Activated CD4-positive, alpha-beta memory T cell treated with anti-CD3 and anti-CD28 coated beads, Interleukin-2, amount 10 ng/mL, durations not matched to agents 7 days and 5 days (primary cell): ENCODE results near the gene SORBS2. TPM values are rescaled to one million over a fixed set of nuclear protein-coding genes. Genes with fewer than 3 reads are reported as not detected.

ENCODE experiments used
- CTCF ChIA-PET: fragments of 350-600 bp; sonication (Branson Sonifier 250); formaldehyde crosslinking; loops from one replicate; lab custom pipeline; 2021; ENCODE audit warnings: antibody characterized with exemption, inconsistent platforms; lab: Charles Lee
- POLR2A ChIA-PET: fragments of 350-600 bp; sonication (Branson Sonifier 250); formaldehyde crosslinking; loops from one replicate; lab custom pipeline; 2021; ENCODE audit warnings: antibody characterized with exemption; lab: Charles Lee
- DNase-seq: peaks from one replicate; pipeline ENCODE4 v3.0.0-alpha.2; 2020
- H3K27ac Mint-ChIP-seq: one replicate; pipeline ENCODE4 v1.8.0; 2021; ENCODE audit warnings: mild to moderate bottlenecking, mixed read lengths
- H3K27me3 Mint-ChIP-seq: one replicate; pipeline ENCODE4 v1.8.0; 2021; ENCODE audit warnings: mixed read lengths
- H3K36me3 Mint-ChIP-seq: one replicate; pipeline ENCODE4 v1.8.0; 2021; ENCODE audit warnings: low read depth, mixed read lengths
- H3K4me1 Mint-ChIP-seq: one replicate; pipeline ENCODE4 v1.8.0; 2021; ENCODE audit warnings: mixed read lengths
- H3K4me3 Mint-ChIP-seq: one replicate; pipeline ENCODE4 v1.8.0; 2021; ENCODE audit warnings: mild to moderate bottlenecking, mixed read lengths
- H3K9me3 Mint-ChIP-seq: one replicate; pipeline ENCODE4 v1.8.0; 2021; ENCODE audit warnings: mixed read lengths
- total RNA-seq, 2 experiments: library from RNA; stranded (reverse); gene quantifications; one replicate each; pipeline ENCODE4 v1.2.3, GENCODE V29; 2021

Gene SORBS2
- total RNA-seq, 2 experiments from 2014 or later: not detected

DNA sequence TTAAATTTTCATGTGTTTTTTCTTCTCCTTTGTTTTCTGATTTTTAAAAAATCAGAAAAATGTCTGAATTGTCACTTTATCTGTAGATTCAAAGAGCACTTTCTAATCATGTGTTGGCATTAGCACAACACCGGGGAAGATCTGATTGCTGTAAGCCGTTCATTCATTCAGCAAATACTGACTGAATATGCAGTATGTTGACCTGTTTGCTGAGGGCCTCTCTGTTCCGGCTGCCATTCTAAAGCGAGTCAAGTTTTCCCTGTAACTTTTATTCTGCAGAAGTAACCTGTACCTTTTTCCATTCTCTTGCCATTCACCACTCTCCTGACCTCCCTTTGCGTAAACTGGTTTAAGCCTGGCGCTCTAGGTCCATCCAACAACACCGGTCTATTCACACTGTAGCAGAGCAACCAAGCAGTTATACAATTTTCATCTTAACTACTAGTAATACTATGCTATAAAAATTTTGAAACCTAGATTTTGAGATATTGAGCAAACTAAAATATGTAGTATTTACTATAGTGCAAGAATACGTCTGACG, 6.7 kb downstream of the SORBS2 start:
- Mint-ChIP-seq H3K4me1 (no peaks in the 10 kb centered on the region), H3K27me3 (peaks cover 3% of the 10 kb centered on the region), H3K36me3 (no peaks in the 10 kb centered on the region), H3K4me3 (no peak overlapping the region), H3K27ac (no peak overlapping the region), H3K9me3 (no peaks in the 10 kb centered on the region)
- POLR2A ChIA-PET: no interaction called here
- DNase-seq: no peak
- CTCF ChIA-PET: no interaction called here

DNA sequence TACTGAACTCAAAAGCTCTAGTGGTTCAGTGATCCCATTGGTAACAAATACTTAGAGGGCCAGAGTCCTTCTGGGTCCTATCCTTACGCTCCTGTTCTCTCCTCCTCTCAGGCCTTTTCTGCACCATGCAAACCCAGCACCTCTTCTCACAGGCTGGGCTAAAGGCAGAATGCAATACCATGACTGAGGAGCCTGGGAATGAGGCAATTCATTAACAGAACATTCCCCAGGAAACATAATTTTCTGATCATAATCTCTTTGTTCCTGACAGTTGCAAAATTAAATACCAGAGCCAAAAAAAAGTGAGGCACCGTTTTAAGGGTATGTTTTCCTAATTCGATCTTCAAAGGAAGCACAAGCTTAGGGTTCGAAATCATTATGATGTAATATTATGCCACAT, 9.0 kb downstream of the SORBS2 start:
- no peak overlapping the region for H3K4me3 Mint-ChIP-seq
- CTCF ChIA-PET: no interaction called here
- DNase-seq: no peak
- H3K36me3 Mint-ChIP-seq: no peaks in the 10 kb centered on the region
- no peaks in the 10 kb centered on the region for H3K4me1 Mint-ChIP-seq
- POLR2A ChIA-PET: no interaction called here
- H3K9me3 Mint-ChIP-seq: no peaks in the 10 kb centered on the region
- H3K27me3 Mint-ChIP-seq: no peaks in the 10 kb centered on the region
- H3K27ac Mint-ChIP-seq: no peak overlapping the region

DNA sequence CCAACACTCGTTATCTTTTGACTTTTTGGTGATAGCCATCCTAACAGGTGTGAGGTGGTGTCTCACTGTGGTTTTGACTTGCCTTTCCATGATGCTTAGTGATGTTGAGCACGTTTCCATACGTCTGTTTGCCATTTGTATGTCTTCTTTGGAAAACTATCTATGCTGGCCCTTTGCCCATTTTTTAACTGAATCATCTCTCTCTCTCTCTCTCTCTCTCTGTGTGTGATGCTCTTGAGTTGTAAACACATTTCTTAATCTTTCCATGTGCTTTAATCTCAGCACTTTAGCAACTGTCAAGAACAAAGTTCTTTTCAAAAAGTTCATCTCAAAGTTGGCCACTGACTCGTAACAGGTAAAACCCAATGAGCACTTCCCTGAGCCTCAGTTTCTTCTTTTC, 10.5 kb downstream of the SORBS2 start:
- H3K4me1 Mint-ChIP-seq: no peaks in the 10 kb centered on the region
- no peak for DNase-seq
- H3K9me3 Mint-ChIP-seq: no peaks in the 10 kb centered on the region
- no peaks in the 10 kb centered on the region for H3K36me3 Mint-ChIP-seq
- ChIA-PET POLR2A (no interaction called here), CTCF (no interaction called here)
- H3K27ac Mint-ChIP-seq: no peak overlapping the region
- H3K4me3 Mint-ChIP-seq: no peak overlapping the region
- H3K27me3 Mint-ChIP-seq: no peaks in the 10 kb centered on the region

GRCh38 chr4:185800266-185800945, 11.6 kb downstream of the SORBS2 start:
- H3K4me1 Mint-ChIP-seq: no peaks in the 10 kb centered on the region
- H3K4me3 Mint-ChIP-seq: no peak overlapping the region
- no peak for DNase-seq
- ChIA-PET CTCF (no interaction called here), POLR2A (no interaction called here)
- no peak overlapping the region for H3K27ac Mint-ChIP-seq
- no peaks in the 10 kb centered on the region for H3K9me3 Mint-ChIP-seq
- no peaks in the 10 kb centered on the region for H3K36me3 Mint-ChIP-seq
- H3K27me3 Mint-ChIP-seq: no peaks in the 10 kb centered on the region

- POLR2A ChIA-PET: no interaction called here
- Mint-ChIP-seq H3K4me3 (no peak overlapping the region), H3K27me3 (no peaks in the 10 kb centered on the region), H3K4me1 (no peaks in the 10 kb centered on the region), H3K9me3 (no peaks in the 10 kb centered on the region), H3K27ac (no peak overlapping the region), H3K36me3 (no peaks in the 10 kb centered on the region)
- no peak for DNase-seq
- CTCF ChIA-PET: no interaction called here
These were observed 12.6 kb downstream of the SORBS2 start for GRCh38 chr4:185799442-185799841.

DNA sequence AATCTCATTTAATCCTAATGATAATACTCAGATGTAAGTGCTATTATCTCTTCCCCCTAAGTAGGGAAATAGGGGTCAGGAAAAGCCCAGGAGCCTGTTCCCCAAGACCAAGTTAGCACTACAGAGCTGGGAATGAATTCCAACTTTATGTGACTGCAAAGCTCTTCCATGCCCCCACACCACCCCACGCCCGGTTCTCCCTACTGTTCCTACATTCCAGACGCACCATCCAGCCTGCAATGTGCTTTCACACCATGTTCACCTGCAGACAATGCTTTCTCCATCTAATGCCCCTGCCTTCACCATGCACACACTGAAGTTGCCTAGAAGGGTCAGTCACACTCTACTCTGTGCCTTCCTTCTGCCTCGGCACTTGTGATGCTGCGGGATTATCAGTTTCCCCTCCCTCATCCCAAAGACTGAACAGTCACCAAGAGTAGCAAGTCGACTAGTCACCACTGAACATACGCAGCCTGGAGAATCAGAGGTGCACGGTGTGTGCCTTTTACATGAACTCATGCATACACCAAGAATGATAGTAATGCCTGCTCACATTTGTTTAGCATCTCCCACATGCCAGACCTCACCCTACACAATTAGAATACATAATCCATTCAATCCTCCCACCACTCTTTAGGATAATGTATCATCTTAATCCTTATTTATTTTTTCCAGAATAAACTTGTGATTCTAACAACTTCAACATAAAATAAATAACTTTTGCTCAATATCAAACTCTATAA, 14.2 kb downstream of the SORBS2 start:
- Mint-ChIP-seq H3K4me1 (no peaks in the 10 kb centered on the region), H3K27ac (no peak overlapping the region), H3K36me3 (no peaks in the 10 kb centered on the region), H3K9me3 (no peaks in the 10 kb centered on the region), H3K27me3 (no peaks in the 10 kb centered on the region), H3K4me3 (no peak overlapping the region)
- ChIA-PET CTCF (no interaction called here), POLR2A (no interaction called here)
- DNase-seq: no peak

GRCh38 chr4:185797018-185797417, 15.0 kb downstream of the SORBS2 start:
- Mint-ChIP-seq H3K27me3 (no peaks in the 10 kb centered on the region), H3K4me3 (no peak overlapping the region), H3K4me1 (no peaks in the 10 kb centered on the region), H3K27ac (no peak overlapping the region), H3K36me3 (no peaks in the 10 kb centered on the region), H3K9me3 (no peaks in the 10 kb centered on the region)
- DNase-seq: no peak
- ChIA-PET CTCF (no interaction called here), POLR2A (no interaction called here)

- no peaks in the 10 kb centered on the region for H3K4me1 Mint-ChIP-seq
- no peaks in the 10 kb centered on the region for H3K36me3 Mint-ChIP-seq
- POLR2A ChIA-PET: no interaction called here
- H3K4me3 Mint-ChIP-seq: no peak overlapping the region
- H3K27ac Mint-ChIP-seq: no peak overlapping the region
- H3K27me3 Mint-ChIP-seq: no peaks in the 10 kb centered on the region
- CTCF ChIA-PET: no interaction called here
- DNase-seq: no peak
- H3K9me3 Mint-ChIP-seq: no peaks in the 10 kb centered on the region
These were observed 15.8 kb downstream of the SORBS2 start for GRCh38 chr4:185796176-185796575.

GRCh38 chr4:185794637-185795036, 17.4 kb downstream of the SORBS2 start:
- H3K4me1 Mint-ChIP-seq: no peaks in the 10 kb centered on the region
- CTCF ChIA-PET: no interaction called here
- no peaks in the 10 kb centered on the region for H3K27me3 Mint-ChIP-seq
- no peaks in the 10 kb centered on the region for H3K36me3 Mint-ChIP-seq
- no peak overlapping the region for H3K27ac Mint-ChIP-seq
- no peak for DNase-seq
- H3K4me3 Mint-ChIP-seq: no peak overlapping the region
- H3K9me3 Mint-ChIP-seq: no peaks in the 10 kb centered on the region
- POLR2A ChIA-PET: no interaction called here

- CTCF ChIA-PET: no interaction called here
- Mint-ChIP-seq H3K4me1 (no peaks in the 10 kb centered on the region), H3K9me3 (no peaks in the 10 kb centered on the region), H3K27ac (no peak overlapping the region), H3K4me3 (no peak overlapping the region), H3K36me3 (no peaks in the 10 kb centered on the region), H3K27me3 (no peaks in the 10 kb centered on the region)
- POLR2A ChIA-PET: no interaction called here
- no peak for DNase-seq
These were observed 18.3 kb downstream of the SORBS2 start for GRCh38 chr4:185793716-185794115.

- no peaks in the 10 kb centered on the region for H3K9me3 Mint-ChIP-seq
- no peaks in the 10 kb centered on the region for H3K4me1 Mint-ChIP-seq
- H3K4me3 Mint-ChIP-seq: no peak overlapping the region
- H3K27me3 Mint-ChIP-seq: no peaks in the 10 kb centered on the region
- no peak overlapping the region for H3K27ac Mint-ChIP-seq
- ChIA-PET CTCF (no interaction called here), POLR2A (no interaction called here)
- no peaks in the 10 kb centered on the region for H3K36me3 Mint-ChIP-seq
- no peak for DNase-seq
These were observed 18.9 kb downstream of the SORBS2 start for GRCh38 chr4:185793116-185793485.

GRCh38 chr4:185792384-185793115, 19.4 kb downstream of the SORBS2 start:
- Mint-ChIP-seq H3K9me3 (no peaks in the 10 kb centered on the region), H3K4me3 (no peak overlapping the region), H3K27me3 (no peaks in the 10 kb centered on the region), H3K36me3 (no peaks in the 10 kb centered on the region), H3K4me1 (no peaks in the 10 kb centered on the region), H3K27ac (no peak overlapping the region)
- ChIA-PET CTCF (no interaction called here), POLR2A (no interaction called here)
- DNase-seq: no peak

- Mint-ChIP-seq H3K27ac (no peak overlapping the region), H3K4me1 (no peaks in the 10 kb centered on the region), H3K36me3 (no peaks in the 10 kb centered on the region), H3K9me3 (no peaks in the 10 kb centered on the region), H3K4me3 (no peak overlapping the region), H3K27me3 (peaks cover 3% of the 10 kb centered on the region)
- CTCF ChIA-PET: no interaction called here
- POLR2A ChIA-PET: no interaction called here
- no peak for DNase-seq
These were observed 23.9 kb downstream of the SORBS2 start for GRCh38 chr4:185787926-185788679.
